Gastrocnemius medialis (tissue), 4 donors: ENCODE results near the gene CACNA1C. TPM values are rescaled to one million over a fixed set of nuclear protein-coding genes. Genes with fewer than 3 reads are reported as not detected.

Source experiments
- ATAC-seq, 2 donors: fragments of 150-250 bp; one replicate each; pipeline ENCODE4 v1.9.1; 2016
- DNase-seq, 2 donors: peaks; one replicate each; pipeline ENCODE4 v3.0.0-alpha.2; 2019
- H3K27ac ChIP-seq, 4 donors: fragments of 200-600 bp; sonication (generic); 1 replicate in 1 of 4; 2 replicates in 3 of 4; pipeline ENCODE4 v1.5.1; 2016 to 2018; ENCODE audit warnings: mild to moderate bottlenecking in 2 of 4, moderate library complexity in 1 of 4
- H3K27me3 ChIP-seq, 3 donors: fragments of 200-600 bp; sonication (generic) in 2 of 3; 1 replicate in 1 of 3; 2 replicates in 2 of 3; pipeline versions ENCODE4 v1.5.1 to v1.6.0; 2016 to 2019; ENCODE audit warnings: mild to moderate bottlenecking in 1 of 3, moderate library complexity in 1 of 3
- H3K36me3 ChIP-seq, 2 donors: fragments of 200-600 bp; sonication (generic) in 1 of 2; one replicate each; pipeline ENCODE4 v1.5.1; 2017 to 2018
- H3K4me1 ChIP-seq, 2 donors: fragments of 200-600 bp; sonication (generic) in 1 of 2; one replicate each; pipeline ENCODE4 v1.5.1; 2016 to 2017; ENCODE audit warnings: mild to moderate bottlenecking in 2 of 2
- H3K4me3 ChIP-seq, 4 donors: fragments of 200-600 bp; sonication (generic) in 3 of 4; 1 replicate in 1 of 4; 2 replicates in 3 of 4; pipeline ENCODE4 v1.5.1; 2016 to 2019; ENCODE audit warnings: mild to moderate bottlenecking in 2 of 4
- H3K9me3 ChIP-seq, 3 donors: fragments of 200-600 bp; sonication (generic) in 2 of 3; 1 replicate in 1 of 3; 2 replicates in 2 of 3; pipeline ENCODE4 v1.5.1; 2016 to 2019
- CTCF ChIP-seq, 5 experiments: fragments of 450-650 bp in 3 of 5; fragments of 200-600 bp in 2 of 5; sonication (generic) in 2 of 5; IDR thresholded peaks in 4 of 5; conservative IDR thresholded peaks in 1 of 5; 1 replicate in 4 of 5; 2 replicates in 1 of 5; pipeline ENCODE4 v1.5.1; 2016 to 2019; ENCODE audit warnings: antibody characterized with exemption in 5 of 5, mild to moderate bottlenecking in 3 of 5, moderate library complexity in 3 of 5
- POLR2A ChIP-seq, 2 donors: fragments of 450-650 bp; IDR thresholded peaks; one replicate each; pipeline ENCODE4 v1.6.1; 2017; ENCODE audit warnings: antibody characterized with exemption in 2 of 2, mild to moderate bottlenecking in 2 of 2, moderate library complexity in 2 of 2
- in situ Hi-C, 4 donors: fragments of 200-750 bp; cut with MboI; loops; one replicate each; pipeline versions ENCODE4 v1.15.0 to v1.8.0; 2017; ENCODE audit warnings: low sequenced_read_pairs in 4 of 4
- intact Hi-C: fragments of 100-400 bp; cut with DNase I; formaldehyde crosslinking; loops from one replicate; pipeline ENCODE4 v1.15.1; 2023; ENCODE audit warnings: low total_unique reads
- total RNA-seq, 4 donors: library from RNA; depleted of rRNA; stranded (reverse); fragments of >200 nt; gene quantifications; one replicate each; pipeline versions ENCODE4 v1.1.0 to v1.2.3, GENCODE V29; 2016

CACNA1C gene
- total RNA-seq, 4 donors from 2014 or later = 0.80 to 1.8 (median 0.91) TPM

- peaks cover 0 to 2% (median under 1%) of the 10 kb centered on the region in 3 donors for H3K27me3 ChIP-seq
- peaks cover 0 to 4% (median 0%) of the 10 kb centered on the region in 3 donors for H3K9me3 ChIP-seq
- DNase-seq (no peak), ATAC-seq (no peak)
- no peaks in the 10 kb centered on the region for H3K36me3 ChIP-seq
- intact Hi-C loops = no loop called here
- H3K4me1 ChIP-seq = no peaks in the 10 kb centered on the region
- no peak overlapping the region for H3K4me3 ChIP-seq
- no peak for TF ChIP-seq CTCF (IDR thresholded peaks at IDR 0.05 in 4 of 5, conservative IDR thresholded peaks at IDR 0.05 in 1 of 5)
- no peak for TF ChIP-seq POLR2A (IDR thresholded peaks at IDR 0.05)
- in situ Hi-C loops = loop anchor here in 1 of 4 donors (25.0 kb wide), 1 partner anchor 781 kb away; the partner anchor contains the start of gene LRTM2
- no peak overlapping the region for H3K27ac ChIP-seq
Observed at GRCh38 chr12:2593045-2593444, 540.3 kb downstream of the CACNA1C start.

GRCh38 chr12:2596441-2596840 is 543.7 kb downstream of the CACNA1C start:
- TF ChIP-seq POLR2A (IDR thresholded peaks at IDR 0.05) (no peak), CTCF (IDR thresholded peaks at IDR 0.05 in 4 of 5, conservative IDR thresholded peaks at IDR 0.05 in 1 of 5) (no peak)
- Histone ChIP-seq H3K27me3 (no peaks in the 10 kb centered on the region), H3K36me3 (no peaks in the 10 kb centered on the region), H3K4me1 (no peaks in the 10 kb centered on the region), H3K27ac (no peak overlapping the region), H3K4me3 (no peak overlapping the region), H3K9me3 (peaks cover 0 to 4% (median 0%) of the 10 kb centered on the region in 3 donors)
- ATAC-seq (no peak), DNase-seq (no peak)
- intact Hi-C loops (no loop called here), in situ Hi-C loops (loop anchor here in 1 of 4 donors (25.0 kb wide), 1 partner anchor 784 kb away; the partner anchor contains the start of gene LRTM2)

GRCh38 chr12:2605301-2605700 is 552.5 kb downstream of the CACNA1C start:
- no peak for ATAC-seq
- TF ChIP-seq POLR2A (IDR thresholded peaks at IDR 0.05) (no peak), CTCF (IDR thresholded peaks at IDR 0.05 in 4 of 5, conservative IDR thresholded peaks at IDR 0.05 in 1 of 5) (no peak)

GRCh38 chr12:2606186-2606910 is 553.6 kb downstream of the CACNA1C start:
- no peak for ATAC-seq
- in situ Hi-C loops = no loop called here
- Histone ChIP-seq H3K4me3 (no peak overlapping the region), H3K4me1 (no peaks in the 10 kb centered on the region), H3K9me3 (no peaks in the 10 kb centered on the region), H3K27ac (no peak overlapping the region), H3K27me3 (no peaks in the 10 kb centered on the region), H3K36me3 (no peaks in the 10 kb centered on the region)
- no peak for DNase-seq
- intact Hi-C loops = no loop called here
- TF ChIP-seq POLR2A (IDR thresholded peaks at IDR 0.05) (no peak), CTCF (IDR thresholded peaks at IDR 0.05 in 4 of 5, conservative IDR thresholded peaks at IDR 0.05 in 1 of 5) (no peak)

More at GRCh38 chr12:2605301-2605700, 552.5 kb downstream of the CACNA1C start:
- H3K27me3 ChIP-seq = no peaks in the 10 kb centered on the region
- no peak overlapping the region for H3K27ac ChIP-seq
- H3K4me1 ChIP-seq = no peaks in the 10 kb centered on the region
- no peaks in the 10 kb centered on the region for H3K9me3 ChIP-seq
- H3K36me3 ChIP-seq = no peaks in the 10 kb centered on the region
- no peak for DNase-seq
- in situ Hi-C loops = no loop called here
- intact Hi-C loops = no loop called here
- no peak overlapping the region for H3K4me3 ChIP-seq
